Hematopoietic multipotent progenitor cell treated with erythropoietin and hydrocortisone succinate and interleukin-3 and kit ligand, for 8 days (in vitro differentiated cells): ENCODE measurements around the gene TIAM2.
"Not testable (repeated sequence)": the region's sequence is repeated elsewhere in the genome, so short reads cannot be mapped to it uniquely, and the experiment has no call there.

Experiments
- DNase-seq: peaks from one replicate; pipeline ENCODE4 v3.0.0-alpha.2; 2015

The TIAM2 gene

GRCh38 chr6:155106456-155107115, 111.5 kb downstream of the TIAM2 start:
- no peak for DNase-seq

- DNase-seq = no peak
These were observed 112.4 kb downstream of the TIAM2 start for GRCh38 chr6:155107432-155108069.

- DNase-seq = peak; percentile 48
These were observed 113.1 kb downstream of the TIAM2 start for GRCh38 chr6:155108070-155108820.

- no peak for DNase-seq
These were observed 115.6 kb downstream of the TIAM2 start for GRCh38 chr6:155110721-155111120.

- no peak for DNase-seq
These were observed 117.6 kb downstream of the TIAM2 start for GRCh38 chr6:155112757-155113156.

- DNase-seq = no peak
These were observed 120.9 kb downstream of the TIAM2 start for GRCh38 chr6:155115893-155116570.

DNA sequence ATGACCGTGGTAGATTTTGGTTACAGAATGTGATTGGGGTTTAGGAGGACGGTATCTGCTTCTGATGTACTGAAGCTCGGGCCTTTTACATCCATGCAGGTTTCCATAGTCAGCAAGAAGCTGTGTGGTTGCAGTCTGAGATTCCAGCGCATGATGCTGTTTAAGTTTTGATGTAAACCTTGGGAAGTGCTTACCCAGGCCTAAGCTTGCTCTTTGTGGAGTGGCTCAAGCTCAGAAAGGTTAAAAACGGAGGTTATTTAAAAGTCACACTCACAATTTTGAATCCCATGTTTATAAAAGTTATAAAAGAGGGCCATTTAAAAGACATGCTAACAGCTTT, 121.4 kb downstream of the TIAM2 start:
- no peak for DNase-seq

- DNase-seq = no peak
These were observed 122.1 kb downstream of the TIAM2 start for GRCh38 chr6:155117256-155117655.

DNA sequence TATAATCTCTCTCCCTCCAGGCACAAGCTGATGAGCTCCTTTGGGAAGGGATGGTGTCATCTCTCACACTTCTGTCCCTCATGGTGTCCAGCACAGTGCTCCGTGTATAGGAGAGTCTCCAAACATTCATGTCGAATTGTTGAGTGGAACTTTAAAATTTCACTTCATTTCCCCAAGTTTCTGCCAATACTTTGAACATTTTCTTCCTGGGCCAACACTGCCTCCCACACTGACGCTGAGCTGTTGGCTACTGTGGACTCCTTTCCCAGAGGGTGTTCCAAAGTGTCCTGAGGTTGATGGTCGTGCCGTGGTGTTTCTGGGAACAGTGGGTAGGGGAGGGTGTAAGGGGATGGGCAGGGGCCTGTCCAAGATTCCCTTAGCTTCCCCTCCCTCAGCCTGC, 122.7 kb downstream of the TIAM2 start:
- no peak for DNase-seq

DNA sequence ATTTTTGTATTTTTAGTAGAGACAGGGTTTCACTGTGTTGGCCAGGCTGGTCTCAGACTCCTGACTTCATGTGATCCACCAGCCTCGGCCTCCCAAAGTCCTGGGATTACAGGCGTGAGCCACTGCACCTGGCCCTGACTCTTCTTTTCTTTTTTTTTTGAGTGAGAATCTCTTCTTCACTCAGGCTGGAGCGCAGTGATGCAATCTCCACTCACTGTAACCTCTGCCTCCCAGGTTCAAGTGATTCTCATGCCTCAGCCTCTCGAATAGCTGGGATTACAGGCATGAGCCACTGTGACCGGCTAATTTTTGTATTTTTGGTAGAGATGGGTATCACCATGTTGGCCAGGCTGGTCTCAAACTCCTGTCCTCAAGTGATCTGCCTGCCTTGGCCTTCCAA, 124.1 kb downstream of the TIAM2 start:
- DNase-seq = not testable (repeated sequence)

DNA sequence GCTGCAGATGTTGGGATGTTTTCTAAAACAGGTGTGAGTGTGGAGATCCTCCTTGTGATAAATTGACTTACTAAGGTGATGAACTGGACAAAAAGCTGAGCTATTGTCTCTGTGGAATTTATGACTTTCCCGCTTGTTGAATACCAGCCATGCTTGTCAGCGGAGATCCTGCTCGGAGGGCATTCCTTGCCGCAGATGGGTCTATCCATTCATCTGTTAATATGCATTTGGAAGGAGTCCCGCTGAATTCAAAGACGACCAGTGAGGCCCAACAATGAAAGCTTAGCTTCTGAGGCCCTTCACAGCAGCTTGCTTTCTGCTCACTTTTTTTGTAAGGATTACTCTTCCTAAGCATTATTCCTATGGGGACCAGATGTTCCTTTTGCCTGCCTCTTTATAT, 124.9 kb downstream of the TIAM2 start:
- DNase-seq = no peak

- no peak for DNase-seq
These were observed 126.2 kb downstream of the TIAM2 start for GRCh38 chr6:155121294-155121693.

GRCh38 chr6:155121699-155122098, 126.6 kb downstream of the TIAM2 start:
- DNase-seq = no peak

- no peak for DNase-seq
These were observed 127.3 kb downstream of the TIAM2 start for GRCh38 chr6:155122199-155122950.

DNA sequence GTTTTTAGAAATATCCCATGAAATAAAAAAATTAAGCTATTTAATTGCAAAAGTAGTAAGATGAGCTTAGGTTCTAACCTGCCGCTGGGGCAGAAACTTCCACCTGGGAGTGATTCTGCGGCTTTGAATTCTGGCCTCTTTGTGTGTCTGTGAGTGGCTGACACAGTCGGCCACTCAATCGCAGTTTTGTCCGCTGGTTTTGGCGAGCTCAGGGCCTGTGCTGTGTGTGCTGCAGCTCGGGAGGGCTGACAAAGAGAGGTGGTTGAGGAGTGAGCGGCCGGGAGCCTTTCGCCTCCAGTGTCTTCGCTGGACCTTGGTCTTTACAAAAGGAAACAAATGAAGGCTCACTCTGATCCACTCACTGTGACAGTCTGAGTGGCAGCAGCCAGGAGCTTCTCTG, 128.4 kb downstream of the TIAM2 start:
- DNase-seq = no peak

DNA sequence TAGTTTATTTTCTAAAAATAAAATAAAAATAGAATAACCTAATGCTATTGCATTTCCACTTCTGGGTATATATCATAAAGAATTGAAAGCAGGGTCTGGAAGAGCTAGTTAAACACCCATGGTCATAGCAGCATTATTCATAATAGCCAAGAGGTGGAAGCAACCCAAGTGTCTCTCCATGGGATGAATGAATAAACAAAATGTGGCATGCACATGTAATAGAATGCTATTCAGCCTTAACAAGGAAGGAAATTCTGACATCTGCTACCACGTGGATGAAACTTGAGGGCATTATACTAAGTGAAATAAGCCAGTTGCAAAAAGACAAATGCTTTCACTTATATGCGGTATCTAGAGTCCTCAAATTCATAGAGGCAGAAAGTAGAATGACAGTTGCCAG, 130.8 kb downstream of the TIAM2 start:
- DNase-seq = no peak

DNA sequence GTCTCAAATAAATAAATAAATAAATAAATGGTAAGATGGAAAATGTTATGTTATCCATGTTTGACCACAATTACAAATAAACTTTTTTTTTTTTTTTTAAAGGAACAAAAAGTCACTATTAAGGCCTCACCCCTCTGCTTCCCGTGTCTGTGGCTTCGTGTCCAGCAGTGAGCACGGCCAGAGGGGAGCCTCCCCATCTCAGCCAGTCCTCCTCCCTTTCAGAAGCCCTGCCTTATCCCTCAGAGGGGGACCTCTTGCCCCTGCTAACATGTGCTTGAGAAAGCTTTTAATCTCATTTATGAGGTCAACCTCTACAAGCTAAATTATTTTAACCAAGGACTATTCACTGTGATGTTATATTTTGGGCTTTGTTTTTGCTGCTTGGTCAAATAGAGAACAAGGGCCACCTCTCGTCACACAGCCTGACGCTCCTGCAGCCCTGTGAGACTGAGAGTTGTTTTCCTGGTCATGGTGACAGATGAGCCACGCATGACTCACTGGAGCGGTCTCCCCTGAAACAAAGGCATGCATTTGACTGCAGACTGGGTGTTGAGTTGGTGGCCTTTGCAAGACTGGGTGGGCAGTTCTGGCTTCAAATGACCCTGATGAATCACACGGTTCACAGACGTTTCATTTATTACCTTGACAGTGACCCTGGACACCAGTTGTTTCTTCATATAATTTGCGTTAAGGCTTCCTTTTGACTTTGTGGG, 131.8 kb downstream of the TIAM2 start:
- DNase-seq = no peak

- DNase-seq = no peak
These were observed 133.9 kb downstream of the TIAM2 start for GRCh38 chr6:155128977-155129376.

- no peak for DNase-seq
These were observed 134.6 kb downstream of the TIAM2 start for GRCh38 chr6:155129744-155130143.

DNA sequence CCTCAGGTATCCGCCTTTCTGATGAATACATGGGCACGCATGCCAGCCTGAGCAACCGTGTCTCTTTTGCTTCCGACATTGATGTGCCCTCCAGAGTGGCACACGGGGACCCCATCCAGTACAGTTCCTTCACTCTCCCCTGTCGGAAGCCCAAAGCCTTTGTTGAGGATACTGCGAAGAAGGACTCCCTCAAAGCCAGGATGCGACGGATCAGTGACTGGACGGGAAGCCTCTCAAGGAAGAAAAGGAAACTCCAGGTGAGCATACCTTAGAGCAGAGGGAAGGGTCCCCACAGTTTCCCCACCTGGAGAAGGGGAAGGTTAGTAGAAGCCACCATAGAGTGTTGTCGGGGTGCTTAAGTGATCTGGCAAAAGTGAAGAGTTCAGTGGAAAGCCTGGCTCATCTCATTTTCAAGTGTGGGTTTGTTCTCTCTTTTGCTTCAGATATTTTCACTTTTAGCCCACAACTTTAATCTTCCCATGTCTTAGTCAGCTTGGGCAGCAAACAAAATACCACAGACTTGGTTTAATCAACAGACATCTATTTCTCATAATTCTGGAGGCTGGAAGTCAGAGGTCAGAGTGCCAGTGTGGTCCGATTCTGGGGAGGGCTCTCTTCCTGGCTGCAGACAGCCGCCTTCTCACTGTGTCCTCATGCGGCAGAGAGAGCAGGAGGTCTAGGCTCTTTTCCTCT, 135.2 kb downstream of the TIAM2 start:
- DNase-seq = no peak

DNA sequence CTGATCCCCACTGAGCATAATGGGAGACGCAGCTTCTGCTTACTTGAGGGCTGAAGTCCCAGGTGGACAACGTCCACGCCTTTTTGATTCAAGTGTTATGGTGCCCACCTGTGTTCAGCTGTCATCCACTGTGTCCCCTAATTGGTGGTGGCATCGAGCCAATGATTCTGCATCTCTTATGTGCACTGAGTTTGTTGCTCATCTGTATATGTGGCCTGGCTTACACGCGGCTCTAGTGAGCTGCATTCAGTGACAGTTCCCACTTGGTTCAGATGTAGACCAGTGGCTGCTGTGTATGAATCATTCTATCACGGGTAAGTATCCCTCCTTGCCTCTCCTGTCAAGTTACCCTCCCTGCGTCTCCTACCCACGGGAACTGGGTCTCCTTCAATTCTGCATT, 137.5 kb downstream of the TIAM2 start:
- no peak for DNase-seq

DNA sequence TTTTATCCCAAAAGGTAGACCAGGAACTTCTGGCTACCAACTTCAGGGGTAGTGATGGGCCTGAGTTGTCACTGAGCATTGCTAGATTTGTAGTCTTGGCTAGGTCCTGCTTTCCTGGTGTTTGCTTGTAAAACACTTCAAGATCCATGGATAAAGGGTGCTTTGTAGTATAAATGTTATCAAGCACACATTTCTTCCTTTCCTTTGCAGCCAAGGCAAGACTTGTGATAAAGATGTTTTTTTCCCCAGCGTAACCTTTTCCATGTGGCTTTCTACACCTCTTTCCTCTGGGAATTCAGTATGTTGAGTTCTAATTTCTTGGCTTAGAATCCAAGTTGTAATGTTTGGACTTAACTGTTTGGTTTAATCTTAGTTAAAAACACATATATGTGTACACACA, 145.9 kb downstream of the TIAM2 start:
- no peak for DNase-seq
